Nucleus accumbens (tissue), 56 donors: ENCODE data around the gene SLC24A4.

Source experiments
- DNase-seq, 56 donors: peaks; one replicate each; lab custom pipeline; 2025; lab: John Stamatoyannopoulos, UW

Gene SLC24A4

GRCh38 chr14:92316176-92316575, 6.8 kb upstream of the SLC24A4 start:
- no peak for DNase-seq

- DNase-seq: no peak
Observed at GRCh38 chr14:92316937-92317336, 6.0 kb upstream of the SLC24A4 start.

GRCh38 chr14:92317511-92317910, 5.5 kb upstream of the SLC24A4 start:
- no peak for DNase-seq

DNA sequence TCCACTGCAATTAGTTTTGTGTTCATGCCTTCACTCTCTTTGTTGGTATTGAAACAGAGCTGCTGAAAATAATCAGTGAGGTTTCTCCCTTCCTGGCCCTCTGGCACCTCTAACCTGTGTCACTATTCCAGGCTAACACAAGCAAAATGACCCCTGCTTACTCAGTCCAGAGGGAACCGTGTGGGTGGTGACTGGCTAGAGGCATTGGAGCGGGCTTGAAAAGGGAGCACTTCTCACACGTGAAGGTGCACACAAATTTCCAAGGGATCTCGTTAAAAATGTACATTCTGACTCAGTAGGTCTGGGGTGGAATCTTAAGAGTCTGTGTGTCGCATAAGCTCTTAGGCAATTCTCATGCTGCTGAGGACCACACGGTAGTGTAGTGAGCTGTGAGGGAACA, 1.3 kb upstream of the SLC24A4 start:
- DNase-seq: no peak

DNA sequence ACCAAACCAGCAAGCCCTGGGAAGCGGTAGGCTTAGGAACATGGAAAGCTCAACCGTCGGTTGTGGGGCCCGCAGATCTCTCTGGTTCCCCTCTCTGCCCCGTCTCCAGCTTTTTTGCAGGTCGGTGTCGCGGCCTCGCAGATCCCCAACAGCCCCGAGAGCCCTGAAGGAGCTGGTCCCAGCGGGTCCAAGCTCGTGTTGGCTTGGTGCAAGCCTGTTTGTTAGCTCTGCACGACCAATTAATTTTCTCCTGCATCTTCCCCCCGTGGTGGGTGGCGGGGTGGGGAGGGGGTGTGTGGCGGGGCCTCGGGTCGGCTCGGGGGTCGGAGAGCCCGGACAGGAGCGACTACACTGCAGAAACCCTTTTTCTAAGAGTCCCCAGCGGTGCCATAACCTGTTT, 449 bp upstream of the SLC24A4 start:
- DNase-seq: no peak

GRCh38 chr14:92323916-92324818, 1.2 kb downstream of the SLC24A4 start:
- DNase-seq: no peak

GRCh38 chr14:92325835-92326234, 2.9 kb downstream of the SLC24A4 start:
- DNase-seq: no peak

- peak in 1 of 56 donors; percentile 18 for DNase-seq
Observed at GRCh38 chr14:92328664-92329255, 5.8 kb downstream of the SLC24A4 start.

DNA sequence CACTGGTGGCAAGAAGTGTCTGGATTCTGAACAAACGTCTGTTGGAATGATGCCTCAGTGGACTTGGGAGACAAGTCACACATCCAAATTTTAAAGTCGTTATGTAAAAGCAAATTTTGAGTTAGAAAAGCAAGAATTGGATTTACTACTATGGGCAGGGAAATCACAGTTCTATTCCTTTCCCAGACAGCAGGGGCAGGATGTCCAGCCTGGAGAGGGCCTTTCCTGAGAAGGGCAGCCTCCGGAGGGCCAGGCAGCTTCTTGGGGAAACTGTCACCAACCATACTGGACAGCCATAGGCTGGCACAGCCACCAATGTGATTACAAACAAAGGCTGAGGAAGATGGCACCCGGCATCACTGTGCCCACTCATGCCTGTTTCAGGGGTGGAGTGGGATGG, 11.1 kb downstream of the SLC24A4 start:
- DNase-seq: no peak

- no peak for DNase-seq
Observed at GRCh38 chr14:92336363-92336762, 13.4 kb downstream of the SLC24A4 start.

GRCh38 chr14:92339426-92339825, 16.5 kb downstream of the SLC24A4 start:
- no peak for DNase-seq

GRCh38 chr14:92340071-92340470, 17.1 kb downstream of the SLC24A4 start:
- no peak for DNase-seq

DNA sequence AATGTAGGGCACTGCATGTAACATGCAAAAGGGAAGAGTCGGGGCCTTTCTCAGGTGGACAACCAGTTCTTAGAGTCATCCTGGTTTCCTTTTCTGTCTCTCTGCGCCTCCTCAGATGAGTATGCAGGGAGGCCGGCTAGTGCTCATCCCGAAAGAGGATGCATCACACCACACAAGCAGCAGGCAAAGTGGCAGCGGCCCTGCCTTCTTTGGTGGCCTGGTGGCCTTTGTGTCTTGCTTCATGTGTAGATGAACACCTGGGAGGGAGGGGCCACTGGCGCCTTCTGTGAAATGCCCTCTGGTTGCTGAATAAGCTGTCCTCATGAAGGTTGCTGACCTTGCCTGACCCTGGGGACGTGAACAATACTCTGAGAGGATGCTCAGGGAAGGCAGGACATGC, 18.0 kb downstream of the SLC24A4 start:
- DNase-seq: no peak

GRCh38 chr14:92341791-92342190, 18.8 kb downstream of the SLC24A4 start:
- no peak for DNase-seq

DNA sequence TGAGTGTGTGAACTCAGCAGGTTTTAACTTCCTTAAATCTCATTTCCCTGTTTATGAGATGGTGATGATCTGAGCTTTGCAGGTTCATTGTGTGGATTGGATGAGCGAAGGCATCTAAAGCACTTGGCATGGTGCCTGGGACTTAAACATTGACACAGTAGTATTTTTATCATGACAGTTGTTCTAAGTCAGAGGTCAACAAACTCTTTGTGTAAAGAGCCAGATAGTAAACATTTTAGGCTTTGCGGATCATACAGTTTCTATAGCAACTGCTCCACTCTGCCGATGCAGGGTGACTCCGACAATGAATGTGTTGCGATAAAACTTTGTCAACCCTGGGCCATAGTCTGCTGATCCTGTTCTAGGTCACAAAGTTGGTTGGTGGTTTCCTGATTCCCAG, 25.2 kb downstream of the SLC24A4 start:
- DNase-seq: no peak

DNA sequence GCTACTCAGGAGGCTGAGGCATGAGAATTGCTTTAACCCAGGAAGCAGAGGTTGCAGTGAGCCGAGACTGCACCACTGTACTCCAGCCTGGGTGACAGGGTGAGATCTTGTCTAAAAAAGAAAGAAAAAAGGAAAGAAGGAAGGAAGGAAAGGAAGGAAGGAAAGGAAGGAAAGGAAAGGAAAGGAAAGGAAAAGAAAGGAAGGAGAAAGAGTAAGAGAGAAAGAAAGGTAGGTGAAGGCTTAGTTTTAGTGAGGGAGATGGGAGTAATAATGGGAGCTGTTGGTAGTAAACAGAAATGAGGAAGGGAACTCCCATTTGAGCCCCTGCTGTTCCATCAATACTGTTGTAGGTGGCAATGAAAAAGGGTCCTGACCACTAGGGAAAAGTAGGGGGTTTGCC, 28.8 kb downstream of the SLC24A4 start:
- no peak for DNase-seq

DNA sequence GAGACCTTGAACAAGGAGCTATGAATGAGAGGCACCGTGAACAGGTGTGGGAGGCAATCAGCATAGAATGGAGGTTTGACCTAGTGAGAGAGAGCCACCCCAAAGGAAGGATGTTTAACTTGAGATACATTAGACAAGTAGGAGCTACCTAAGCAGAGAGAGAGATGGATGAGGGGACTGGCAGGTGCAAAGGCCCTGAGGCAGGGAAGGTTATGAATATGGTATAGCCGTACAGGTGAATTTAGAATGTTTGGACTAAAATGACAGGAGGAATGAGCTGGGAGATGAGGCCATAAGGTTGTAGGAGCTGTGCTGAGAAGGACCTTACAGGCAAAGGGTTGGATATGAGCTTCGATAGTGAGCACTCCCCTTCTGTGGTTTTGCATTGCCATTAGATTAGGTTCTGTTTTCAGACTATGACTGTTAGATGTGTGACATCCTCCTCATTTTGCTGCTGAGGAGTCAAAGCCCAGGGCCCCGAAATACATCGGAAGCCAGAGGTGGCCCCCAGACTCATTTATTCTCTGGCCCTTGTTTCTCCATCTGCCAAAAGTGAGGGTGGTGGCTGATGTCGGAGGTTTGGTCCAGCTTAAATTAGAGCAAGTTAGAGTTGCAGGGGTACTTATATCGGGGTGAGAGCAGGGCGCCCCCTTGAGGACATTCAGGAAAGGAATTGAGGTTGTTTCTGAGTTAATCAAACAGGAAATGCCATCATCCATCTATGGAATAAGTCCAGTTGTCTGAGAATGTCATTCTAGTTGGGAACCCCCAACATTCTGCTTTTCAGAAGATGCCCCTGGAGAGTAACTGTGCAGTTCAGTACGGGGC, 29.4 kb downstream of the SLC24A4 start:
- no peak for DNase-seq

DNA sequence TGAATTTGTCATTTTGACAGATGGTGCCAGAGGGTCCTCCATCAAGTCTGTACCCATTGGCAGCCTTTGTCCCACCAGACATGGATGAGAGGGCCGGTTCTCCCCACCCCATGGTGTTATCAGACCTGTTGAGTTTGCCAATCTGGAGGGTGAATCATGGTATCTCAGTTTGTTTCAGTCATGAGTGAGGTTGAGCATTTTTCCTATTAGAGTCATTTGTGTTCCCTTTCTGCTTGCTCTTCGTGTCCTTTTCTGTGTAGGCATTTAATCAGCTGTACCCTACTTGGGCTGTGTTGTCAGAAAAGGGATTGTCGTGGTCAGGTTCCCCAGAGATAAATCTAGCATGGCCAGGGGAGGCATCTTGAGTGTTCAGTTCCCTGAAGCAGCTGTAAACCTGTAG, 30.5 kb downstream of the SLC24A4 start:
- DNase-seq: no peak

DNA sequence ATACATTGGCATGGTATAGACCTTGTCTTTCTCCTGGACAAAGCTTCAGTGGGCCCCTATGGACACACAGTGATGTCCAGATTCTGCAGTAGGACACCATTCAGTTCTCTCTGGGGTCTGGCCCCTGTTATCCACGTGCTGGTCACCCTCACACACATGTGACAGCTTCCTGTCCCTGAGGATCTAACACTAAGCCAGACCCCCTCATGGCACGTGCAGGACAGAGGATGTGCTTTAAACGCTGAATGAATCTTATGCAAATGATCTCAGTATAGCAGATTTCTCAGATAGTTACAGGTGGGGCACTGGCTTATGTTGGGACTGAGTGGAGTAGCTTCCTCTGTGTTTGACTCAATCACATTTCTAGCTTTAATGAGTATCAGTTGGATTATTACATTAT, 33.7 kb downstream of the SLC24A4 start:
- DNase-seq: no peak

GRCh38 chr14:92360651-92361370, 37.8 kb downstream of the SLC24A4 start:
- DNase-seq: peak in 2 of 56 donors; percentile 6 to 16
